Activated CD8-positive, alpha-beta memory T cell treated with anti-CD3 and anti-CD28 coated beads, Interleukin-2, amount 50 U/mL, for 24 hours (primary cell): Measurements from ENCODE around the gene HCFC1.

Experiments
- DNase-seq: peaks from one replicate; pipeline ENCODE4 v3.0.0-alpha.2; 2020; ENCODE audit errors: extremely low read depth

The HCFC1 gene

DNA sequence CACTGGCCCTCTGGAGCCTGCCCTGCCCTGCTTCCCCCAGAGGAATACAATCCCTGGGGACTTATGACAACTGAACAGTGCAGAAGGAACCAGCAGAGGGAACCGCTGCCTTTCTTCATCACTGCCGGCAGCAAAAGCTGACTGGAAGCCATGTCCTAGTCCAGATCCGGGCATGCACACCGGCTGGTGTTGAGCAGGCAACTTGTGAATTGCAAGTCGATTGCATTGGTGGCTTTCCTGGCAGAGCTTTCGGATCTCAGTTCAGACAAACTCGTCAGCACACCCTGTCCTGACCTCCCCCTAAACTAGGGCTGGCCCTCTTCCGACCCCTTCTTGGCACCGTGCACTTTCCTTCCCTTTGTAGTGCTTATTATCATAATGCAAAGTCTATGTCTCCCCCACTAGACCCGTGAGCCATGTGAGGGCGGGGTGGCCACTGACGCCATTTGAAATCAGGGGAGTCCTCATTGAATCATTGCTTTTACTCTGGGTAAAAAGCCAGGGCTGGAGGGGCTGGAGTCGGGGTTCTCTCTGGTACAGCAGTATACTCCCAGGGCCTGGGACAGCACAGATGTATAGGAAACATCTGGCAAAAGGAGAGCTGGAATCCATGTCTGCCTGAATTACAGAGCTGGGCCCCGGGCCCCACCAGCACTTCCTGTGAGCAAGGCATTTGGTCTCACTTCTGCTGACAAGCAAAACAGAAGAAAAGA lies 47.3 kb downstream of the HCFC1 start:
- no peak for DNase-seq

DNA sequence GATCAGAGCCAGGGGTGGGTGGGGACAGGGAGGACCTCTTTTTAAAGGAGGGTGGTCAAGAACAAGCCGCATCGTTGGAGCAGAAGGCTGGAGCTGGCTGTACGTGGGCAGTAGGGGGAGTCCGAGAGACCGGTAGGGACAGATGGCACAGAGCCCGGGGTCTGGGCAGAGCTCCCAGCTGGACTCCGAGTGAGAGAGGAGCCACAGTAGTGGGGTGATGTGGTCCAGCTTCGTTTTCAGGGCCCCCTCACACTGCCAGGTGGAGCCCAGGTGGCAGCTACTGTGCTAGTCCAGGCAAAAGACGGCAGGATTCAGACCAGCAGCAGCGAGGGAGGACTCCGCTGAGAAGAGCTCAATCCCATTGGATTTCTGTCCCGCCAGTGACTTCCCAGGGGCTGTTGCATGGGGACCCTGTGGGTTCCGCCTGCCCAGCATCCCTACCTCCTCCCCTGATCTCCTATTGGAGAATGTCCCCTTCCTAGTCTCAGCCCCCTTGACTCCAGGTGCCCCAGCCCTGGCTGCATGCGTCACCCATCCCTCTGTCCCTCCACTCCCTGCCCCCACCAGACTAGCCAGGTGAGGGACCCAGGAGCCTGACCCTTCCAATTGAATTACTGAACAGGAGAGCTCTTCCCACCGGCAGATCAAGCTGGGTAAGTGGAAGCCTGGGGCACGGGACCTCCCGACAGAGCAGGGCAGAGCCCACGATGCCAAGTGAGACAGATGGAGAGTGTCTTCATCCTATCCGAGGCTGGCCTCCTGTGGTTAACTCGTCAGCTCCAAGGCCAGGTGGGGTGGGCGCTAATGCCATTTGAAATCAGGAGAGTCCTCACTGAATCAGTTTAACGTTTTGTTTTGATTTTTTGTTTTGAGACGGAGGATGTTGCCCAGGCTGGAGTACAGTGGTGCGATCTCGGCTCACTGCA lies 48.4 kb downstream of the HCFC1 start:
- no peak for DNase-seq

DNA sequence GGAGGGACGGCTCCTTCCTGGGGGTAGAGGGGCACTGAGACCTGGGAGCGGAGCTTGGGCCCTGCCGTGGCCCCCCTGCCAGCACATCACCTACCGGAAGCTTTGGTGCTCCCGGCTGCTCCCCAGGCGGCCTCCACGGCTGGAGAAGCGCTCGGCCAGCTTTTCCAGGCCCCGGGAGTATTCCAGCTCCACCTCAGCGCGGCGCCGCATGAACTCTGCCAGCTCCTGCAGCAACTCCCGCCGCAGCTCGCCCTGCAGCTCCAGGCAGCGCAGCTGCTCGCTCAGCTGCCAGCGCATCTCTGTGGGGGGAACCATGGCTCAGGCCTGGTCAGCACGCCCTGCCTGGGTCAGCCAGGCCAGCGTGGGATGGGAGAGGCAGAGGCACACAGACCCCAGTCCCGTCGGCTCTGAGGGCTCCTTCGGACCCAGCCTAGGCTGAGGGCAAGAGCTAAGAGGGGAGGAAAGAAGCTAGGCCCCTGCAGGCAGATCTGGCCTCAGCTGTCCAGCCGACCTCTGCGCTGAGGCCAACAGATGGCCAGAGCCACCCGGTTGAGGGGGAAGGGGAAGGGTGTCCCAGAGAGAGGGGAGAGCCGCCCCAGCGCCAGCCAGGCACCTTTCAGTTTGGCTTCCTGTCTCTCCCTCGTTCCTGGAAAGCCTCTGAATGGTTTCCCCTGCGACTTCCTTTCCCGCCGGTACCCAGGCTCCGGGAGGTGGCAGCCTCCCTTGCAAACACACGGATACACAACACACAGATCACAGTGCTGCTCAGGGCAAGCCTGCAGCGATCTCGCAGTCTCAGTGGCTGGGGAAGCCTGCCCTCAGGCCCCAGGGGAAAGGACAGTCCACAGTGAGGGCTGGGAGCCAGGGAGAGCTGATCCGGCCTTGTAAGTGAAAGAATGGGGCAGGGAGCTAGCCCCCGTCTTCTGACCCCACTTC lies 49.8 kb downstream of the HCFC1 start:
- DNase-seq, result no peak

DNA sequence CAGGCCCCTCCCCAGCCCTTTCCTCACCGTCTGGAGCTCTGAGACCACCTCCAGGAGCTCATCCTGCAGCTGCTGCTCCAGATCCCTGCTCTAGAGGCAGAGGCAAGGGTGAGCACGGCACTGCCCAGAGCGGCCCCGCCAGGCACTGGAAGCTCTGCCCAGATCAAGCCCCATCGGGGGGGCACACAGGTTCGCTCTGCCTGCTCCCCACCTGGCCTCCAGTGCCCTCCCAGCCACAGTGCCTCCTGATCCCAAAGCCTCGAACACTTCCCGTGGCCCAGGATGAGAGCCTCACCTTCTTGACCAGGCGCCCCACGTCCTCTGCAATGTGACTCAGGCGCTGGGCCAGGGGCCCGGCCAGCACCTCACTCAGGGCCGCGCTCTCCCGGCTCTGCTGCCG lies 50.5 kb downstream of the HCFC1 start:
- DNase-seq, result no peak

DNA sequence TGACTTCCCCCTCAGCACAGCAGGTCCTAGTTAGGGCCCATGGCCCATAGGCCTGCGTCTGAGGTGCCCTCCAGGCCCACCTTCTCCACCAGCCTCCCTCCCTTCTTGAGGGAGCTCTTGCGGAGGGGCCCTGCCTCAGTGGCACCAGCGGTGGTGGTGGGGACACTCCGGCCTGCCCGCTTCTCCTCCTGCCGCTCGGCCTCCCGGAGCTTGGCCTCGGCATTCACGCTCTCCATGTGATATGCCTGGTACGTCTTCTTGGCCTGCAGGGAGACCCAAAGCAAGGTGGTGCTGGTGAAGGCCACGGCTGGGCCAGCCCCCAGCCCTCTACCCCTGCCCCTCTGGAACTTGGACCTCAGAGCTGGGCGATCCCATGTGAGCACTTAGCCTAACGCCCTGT lies 51.1 kb downstream of the HCFC1 start:
- DNase-seq, result no peak

DNA sequence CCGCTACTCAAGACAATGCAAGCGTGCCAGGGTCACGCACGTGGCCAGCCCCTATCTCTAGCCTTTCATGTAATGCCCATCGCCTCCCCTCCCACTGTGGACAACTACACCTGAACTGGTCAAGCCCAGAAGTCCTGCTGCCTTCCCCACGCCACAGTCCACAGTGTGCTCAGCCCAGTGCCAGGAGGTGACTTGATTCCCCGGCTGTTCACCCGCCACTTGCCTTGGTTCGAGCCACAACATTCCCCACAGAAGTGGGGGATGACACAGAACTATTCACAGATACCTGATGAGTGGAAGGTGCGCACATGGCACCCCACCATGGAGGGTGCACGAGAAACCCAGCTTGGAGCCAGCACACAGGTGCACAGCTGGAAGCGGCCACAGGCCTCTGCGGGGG lies 52.3 kb downstream of the HCFC1 start:
- DNase-seq, result no peak

DNA sequence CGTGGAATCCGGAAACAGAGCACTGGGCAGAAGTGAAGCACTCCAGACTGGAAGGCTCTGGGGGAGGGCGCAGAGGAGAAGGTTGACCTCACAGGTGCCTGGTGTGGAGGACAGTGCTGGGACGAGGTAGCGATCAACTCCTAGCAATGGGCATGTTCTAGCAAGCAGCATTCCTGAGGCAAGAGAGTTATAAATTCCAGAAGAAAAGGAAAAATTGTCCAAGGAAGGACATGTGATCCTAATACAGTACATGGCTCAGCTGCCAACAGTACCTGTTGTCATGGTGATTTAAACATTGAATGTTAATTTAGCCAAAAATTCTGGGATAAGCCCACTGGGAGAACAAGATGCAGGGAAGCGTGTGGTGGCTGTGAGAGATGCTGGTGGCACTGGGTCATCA lies 53.7 kb downstream of the HCFC1 start:
- DNase-seq, result no peak

DNA sequence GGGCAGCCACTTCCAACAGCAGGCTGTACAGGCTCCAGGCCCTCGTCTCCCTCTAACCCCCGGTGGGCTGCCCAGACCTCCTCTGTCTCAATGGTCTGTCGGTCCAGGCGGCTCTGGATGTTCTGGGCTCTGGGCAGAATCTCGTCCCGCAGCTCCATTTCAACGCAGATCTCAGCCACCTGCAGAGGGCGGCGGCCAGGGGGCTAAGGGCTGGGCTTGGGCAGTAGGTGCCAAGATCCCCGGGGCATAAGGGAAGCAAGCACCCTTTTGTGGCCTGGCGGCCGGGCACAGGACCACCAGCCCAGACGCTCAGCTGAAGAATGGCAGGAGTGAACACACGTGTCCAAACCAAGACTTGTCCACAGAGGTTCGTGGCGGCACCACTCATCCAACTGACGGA lies 57.9 kb downstream of the HCFC1 start:
- DNase-seq, result no peak

DNA sequence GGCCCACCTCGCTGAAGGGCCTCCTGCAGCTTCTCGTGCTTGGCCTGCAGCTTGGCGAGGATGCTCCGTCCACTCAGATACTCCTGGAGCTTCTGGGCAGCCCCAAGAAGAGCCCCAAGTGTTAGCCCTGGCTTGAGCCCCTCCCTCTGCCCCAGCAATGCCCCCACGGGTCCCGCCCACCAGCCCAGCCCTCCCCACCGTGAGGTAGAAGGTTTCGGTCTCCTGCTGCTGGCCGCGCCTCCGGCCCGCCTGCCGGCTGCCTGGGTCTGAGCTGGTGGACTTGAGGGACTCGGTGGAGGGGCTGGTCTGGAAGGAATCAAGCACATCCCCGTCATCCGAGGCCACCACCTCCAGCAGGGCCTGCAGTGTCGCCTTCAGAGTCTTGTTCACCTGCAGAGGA lies 58.4 kb downstream of the HCFC1 start:
- DNase-seq, result no peak

DNA sequence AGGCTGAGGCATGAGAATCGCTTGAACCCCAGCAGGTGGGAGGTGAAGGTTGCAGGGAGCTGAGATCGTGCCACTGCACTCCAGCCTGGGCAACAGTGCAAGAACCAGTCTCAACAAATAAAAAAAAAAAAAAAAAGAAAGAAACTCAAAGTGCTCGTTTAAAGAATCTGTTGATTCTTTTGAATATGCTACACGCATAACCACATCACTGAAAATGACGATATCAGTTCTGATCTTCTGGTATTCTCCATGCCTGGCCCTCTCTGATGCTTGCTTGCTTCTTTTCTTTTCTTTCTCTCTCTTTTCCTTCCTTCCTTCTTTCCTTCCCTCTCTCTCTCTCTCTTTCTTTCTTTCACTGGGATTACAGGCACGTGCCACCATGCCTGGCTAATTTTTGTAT lies 59.8 kb downstream of the HCFC1 start:
- no peak for DNase-seq

DNA sequence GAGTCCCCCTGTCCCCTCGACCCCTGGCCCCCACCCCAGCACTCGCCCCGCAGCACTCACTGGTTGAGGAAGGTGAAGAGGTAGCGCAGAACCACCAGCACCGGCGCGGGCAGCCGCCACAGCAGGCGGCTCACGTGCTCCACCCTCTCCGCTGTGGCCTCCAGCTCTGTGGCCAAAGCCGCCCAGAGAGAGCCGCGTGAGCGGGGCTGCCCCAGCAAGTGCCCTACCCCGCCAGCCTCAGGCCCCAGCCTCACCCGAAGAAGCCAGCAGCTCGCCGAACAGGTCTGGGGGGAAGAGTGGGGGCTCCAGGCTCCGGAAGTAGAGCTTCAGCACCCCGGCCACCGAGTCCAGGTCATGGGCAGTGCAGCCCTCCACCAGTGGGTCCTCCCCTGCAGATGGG lies 61.2 kb downstream of the HCFC1 start:
- no peak for DNase-seq

DNA sequence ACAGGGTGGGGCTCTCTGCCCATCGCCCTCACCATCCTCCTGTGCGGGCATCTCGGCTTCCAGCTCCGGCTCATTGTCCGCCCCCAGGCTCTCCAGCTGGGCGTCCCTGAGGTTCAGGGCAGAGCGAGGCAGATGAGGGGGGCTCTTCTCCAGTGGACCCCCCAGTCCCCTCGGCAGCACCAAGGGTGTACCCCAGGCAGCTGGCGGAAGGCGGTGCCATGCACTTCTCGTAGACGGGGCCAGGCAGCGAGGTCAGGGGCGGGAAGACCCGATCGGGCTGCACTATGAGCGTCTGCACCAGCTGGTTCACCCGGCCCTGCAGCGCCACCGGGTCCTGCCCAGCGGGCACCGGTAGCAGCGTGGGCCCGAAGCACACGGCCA lies 61.6 kb downstream of the HCFC1 start:
- DNase-seq, result no peak

DNA sequence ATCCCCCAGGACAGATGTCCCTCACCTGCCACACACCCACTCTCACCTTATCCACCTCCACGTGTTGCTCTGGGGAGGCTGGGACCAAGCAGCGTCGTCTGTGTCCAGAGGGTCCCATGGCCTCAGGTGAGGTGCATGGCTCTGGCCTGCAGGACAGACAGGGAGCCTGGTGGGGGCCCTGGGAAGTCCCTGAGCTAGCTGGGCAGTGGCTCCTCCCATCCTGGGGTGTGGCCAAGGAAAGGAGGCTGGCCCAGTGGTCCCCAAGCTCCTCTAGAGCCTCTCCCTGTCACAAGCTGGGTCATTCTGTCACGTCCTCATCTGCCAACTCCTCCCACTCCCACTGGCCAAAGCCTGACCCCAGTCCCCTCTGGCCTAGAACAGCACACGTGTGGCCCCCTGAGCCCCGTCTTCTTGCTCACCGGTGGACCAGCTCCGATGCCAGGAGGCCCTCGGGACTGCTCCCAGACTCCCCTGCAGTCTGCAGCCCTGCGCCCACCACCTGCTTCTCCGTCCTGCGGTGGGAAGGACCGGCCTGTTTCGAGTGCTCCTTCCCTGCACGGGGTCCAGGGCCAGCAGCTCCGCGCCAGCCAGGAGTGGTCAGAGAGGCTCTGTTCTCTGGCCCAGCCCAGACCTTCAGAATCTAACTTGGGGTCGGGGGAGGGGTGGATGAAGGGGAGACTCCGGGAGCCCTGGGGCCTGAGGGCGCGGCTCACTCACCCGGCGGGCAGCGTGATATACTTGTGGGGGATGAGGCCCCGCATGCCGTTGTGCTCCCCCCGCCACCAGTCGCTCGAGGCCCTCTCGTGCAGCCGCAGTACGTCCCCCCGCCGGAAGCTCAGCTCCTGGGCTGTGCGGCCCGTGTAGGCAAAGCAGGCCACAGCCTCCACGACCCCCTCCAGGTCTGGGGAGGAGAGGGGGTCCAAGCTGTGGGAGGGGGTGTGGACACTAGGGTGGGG lies 62.3 kb downstream of the HCFC1 start:
- no peak for DNase-seq

DNA sequence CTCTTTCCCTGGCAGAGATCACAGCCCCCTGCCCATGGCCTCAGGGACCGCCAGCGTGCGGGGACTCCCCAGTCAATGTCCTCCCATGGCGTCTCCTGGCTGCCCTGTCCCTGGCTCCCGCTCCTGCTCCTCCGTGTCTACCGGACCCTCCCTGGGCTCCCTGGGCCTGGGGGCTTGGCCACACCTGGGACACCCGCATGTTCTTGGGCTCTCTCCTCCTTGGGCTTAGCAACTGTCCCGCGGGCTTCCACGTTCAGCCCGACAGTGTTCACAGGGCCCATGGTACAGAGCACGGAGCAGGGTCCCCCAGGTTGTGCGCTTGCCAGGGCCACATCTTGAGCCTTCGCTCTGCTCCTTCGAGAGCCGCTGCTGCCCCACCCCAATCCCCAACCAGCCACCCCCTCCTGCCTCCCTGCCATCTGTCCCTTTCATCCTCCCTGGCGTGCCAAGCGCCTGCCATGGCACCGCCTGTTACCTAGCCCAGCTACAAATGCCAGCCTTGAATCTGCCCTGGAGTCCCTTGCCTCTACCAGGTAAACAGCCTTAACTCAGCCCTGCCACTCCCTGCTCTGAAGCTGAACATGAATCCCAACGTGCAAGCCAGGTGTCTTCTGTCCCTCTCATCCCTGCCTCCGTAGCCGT lies 63.3 kb downstream of the HCFC1 start:
- DNase-seq, result no peak

DNA sequence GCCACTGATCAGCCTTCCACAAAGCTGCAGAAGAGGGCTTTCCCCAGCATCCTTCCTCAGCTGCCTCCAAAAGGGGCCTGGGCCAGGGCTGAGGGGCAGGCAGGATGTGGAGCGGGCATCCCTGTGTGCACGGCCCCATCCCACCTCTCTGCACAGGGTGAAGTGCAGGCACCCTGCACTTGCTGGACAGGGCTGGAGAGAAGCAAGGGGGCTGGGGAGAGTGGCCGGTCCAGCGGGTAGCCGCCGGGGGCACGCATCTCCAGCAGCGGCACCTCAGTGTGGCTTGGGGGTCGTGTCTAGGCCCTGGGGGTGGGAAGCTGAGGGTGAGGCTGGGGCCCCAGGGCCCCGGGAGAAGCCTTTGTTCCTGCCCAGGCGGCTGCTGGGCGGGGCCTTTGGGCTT lies 64.2 kb downstream of the HCFC1 start:
- no peak for DNase-seq

DNA sequence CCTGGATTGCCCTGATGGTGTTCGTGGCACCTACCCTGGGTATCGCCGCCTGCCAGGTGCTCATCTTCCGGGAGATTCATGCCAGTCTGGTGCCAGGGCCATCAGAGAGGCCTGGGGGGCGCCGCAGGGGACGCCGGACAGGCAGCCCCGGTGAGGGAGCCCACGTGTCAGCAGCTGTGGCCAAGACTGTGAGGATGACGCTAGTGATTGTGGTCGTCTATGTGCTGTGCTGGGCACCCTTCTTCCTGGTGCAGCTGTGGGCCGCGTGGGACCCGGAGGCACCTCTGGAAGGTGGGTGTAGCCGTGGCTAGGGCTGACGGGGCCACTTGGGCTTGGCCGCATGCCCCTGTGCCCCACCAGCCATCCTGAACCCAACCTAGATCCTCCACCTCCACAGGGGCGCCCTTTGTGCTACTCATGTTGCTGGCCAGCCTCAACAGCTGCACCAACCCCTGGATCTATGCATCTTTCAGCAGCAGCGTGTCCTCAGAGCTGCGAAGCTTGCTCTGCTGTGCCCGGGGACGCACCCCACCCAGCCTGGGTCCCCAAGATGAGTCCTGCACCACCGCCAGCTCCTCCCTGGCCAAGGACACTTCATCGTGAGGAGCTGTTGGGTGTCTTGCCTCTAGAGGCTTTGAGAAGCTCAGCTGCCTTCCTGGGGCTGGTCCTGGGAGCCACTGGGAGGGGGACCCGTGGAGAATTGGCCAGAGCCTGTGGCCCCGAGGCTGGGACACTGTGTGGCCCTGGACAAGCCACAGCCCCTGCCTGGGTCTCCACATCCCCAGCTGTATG lies 65.3 kb downstream of the HCFC1 start:
- no peak for DNase-seq

DNA sequence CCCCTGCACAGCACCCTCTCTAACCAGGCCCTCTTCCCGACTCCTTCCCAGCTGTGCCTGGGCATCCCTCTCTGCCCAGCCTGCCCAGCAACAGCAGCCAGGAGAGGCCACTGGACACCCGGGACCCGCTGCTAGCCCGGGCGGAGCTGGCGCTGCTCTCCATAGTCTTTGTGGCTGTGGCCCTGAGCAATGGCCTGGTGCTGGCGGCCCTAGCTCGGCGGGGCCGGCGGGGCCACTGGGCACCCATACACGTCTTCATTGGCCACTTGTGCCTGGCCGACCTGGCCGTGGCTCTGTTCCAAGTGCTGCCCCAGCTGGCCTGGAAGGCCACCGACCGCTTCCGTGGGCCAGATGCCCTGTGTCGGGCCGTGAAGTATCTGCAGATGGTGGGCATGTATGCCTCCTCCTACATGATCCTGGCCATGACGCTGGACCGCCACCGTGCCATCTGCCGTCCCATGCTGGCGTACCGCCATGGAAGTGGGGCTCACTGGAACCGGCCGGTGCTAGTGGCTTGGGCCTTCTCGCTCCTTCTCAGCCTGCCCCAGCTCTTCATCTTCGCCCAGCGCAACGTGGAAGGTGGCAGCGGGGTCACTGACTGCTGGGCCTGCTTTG lies 66.0 kb downstream of the HCFC1 start:
- no peak for DNase-seq

DNA sequence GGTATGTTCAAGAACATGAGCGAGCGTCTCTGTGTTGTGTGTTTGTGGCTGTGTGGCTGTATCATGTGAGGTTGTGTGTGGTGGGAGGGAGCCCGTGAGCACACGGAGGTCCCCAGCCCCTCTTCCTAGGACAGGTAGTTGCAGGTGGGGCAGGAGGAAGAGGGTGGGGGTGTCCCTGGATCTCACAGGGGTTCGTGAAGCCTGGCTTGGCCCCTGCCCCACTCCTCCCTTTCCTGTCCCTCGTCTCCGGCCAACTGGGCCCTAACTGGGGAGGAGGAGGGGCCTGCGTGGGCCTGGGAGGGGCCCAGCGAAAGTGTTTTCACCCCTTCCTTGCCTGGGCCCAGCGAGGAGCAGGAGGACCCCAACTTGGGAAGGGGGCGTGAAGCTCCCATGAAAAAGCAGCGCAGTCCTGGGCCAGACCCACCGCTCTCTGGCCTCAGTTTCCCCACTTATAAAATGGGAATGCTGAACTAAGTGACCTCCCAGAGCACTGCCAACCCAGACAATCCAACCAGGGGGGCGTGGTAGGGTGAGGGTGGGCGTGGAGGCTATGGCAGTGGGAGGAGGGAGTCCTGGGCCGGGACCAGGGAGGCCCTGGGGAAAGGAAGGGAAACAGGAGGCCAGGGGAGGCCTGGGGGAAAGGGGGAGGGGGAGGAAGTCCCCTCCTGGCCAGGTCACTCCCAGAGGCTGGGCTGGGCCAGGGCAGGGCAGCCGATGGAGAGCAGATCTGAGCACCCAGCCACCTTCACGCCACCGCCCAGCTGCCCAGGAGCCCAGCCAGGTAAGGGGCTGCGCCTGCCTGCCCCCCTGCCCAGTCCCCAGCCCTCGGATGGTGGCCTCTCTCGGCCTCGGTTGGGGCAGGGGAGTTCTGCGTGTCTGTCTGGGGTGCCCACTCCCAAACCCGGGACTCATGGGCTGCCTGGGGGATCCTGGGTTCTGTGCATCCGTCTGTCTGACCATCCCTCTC lies 67.3 kb downstream of the HCFC1 start, which contains the start of gene AVPR2:
AVPR2 (plus strand) TSS at position 683 of the 967 bp plus-strand sequence. CDS start 473 bp downstream, outside the sequence.
- no peak for DNase-seq
